Measurements from ENCODE around the gene BRD1.
A peak's percentile ranks its signal among the peaks of the same experiment; 100 is the strongest.

BRD1 gene

DNA sequence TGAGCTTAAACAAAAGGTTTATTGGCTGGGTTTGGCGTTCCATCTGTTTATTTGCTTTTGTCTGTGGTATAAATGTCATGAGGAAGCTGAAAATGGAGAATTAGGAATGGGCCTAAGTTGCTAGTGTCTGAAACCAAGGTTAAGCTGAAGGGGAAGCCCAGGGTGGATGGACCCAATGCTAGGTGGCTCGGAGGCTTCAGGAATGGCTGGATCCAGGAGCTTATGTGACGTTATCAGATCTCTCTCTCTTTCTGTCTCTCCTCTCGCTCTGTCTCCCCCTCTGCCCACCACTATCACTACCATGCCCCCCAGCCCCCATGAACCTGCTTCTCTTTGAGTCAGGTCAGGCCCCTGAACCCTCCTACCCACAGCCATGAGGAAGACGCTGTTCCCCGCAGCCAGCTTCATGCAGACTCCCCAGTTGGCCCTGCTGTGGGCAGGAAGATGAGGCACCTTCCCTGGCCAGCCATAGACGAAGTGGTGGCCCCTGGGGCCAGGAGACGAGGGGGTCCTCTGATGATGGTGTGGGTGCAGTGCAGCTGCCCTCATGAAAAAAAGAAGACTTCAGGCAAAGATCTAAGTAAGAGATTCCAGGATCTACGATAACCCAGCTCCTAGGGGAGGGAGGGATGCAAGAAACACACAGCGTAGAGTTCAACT lies 101.5 kb downstream of the BRD1 start:
- DNase-seq: no peak

DNA sequence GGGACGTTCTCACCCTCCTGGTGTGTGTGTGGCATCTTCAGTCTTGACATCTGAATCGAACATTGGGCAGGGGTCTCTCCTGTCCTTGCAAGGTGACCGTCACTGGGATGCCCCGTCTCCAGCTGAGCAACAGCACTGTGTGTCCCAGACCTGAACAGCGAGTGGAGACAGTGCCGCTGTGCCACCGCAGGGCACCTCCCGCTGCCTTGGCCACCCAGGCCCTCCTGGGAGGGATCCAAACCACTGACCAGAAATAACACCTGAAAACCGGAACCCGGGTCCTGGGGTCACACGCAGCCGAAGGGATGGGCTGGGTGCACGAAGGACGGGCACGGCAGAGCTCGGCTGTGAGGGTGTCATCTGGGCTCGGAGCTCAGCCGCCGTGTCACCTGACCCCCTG lies 102.2 kb downstream of the BRD1 start:
- no peak for DNase-seq

DNA sequence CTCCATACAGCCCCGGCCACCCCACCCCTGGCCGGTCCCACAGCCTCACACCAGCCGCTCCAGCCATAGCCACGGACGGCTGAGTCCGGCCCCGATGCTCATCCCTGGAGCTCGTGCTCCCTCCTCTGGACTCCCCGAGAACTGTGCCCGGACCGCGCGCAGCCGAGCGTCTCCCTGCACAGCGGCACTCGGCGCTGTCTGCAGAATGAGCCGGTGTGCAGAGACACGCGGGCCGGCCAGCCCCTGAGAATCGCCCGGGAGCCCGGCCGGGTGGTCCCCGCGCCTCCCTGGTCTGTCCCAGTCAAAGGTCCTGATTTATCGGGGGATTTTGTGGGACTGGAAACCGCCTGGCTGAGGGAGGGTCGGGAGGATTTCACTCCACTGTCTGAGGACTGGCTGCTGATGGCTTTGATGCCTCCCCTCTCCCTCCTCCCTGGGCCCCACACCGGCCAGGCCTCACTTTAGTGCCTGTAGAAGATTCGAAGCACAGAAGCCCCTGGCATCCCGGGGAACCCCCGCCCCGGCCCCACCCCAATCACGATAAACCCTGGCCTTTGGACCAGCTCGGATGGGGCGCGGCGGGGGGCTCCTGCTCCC lies 102.7 kb downstream of the BRD1 start:
- peak; percentile 46 for DNase-seq

DNA sequence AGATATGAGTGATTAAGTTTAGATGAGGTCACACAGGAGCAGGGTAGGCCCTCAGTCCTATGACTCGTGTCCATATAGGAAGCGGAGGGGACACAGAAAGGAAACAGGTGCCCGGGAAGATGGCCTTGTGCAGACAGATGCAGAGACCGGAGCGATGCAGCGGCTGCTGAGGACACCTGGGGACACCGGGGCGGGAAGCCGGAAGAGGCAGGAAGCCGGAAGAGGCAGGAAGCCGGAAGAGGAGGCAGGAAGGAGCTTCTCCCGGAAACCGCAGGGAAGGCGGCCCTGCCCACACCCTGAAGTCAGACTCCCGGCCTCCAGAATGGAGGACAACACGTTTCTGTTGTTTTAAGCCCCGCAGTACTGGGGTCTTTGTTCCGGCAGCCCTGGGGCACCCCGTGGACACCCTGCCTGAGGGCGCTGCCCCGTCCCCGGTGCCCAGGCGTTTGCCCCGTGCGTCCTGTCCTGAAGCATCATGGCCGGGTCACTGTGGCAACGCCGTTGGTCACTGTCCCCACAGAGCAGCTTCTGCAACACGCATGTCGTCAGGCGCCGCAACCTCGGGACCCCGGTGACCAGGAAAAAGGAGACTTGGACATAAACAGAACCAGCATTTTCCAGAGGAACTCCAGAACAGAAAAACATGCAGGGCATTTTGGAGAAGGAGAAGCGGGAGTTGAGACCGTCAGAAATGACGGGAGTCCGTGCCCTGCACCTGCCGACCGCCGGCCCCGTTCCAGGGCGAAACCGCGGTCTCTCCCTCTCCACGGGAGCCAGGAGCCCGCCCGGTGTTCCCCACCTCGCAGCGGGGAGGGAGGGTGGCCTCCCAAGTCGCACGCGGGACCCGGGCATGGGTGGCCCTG lies 103.4 kb downstream of the BRD1 start:
- DNase-seq: no peak

DNA sequence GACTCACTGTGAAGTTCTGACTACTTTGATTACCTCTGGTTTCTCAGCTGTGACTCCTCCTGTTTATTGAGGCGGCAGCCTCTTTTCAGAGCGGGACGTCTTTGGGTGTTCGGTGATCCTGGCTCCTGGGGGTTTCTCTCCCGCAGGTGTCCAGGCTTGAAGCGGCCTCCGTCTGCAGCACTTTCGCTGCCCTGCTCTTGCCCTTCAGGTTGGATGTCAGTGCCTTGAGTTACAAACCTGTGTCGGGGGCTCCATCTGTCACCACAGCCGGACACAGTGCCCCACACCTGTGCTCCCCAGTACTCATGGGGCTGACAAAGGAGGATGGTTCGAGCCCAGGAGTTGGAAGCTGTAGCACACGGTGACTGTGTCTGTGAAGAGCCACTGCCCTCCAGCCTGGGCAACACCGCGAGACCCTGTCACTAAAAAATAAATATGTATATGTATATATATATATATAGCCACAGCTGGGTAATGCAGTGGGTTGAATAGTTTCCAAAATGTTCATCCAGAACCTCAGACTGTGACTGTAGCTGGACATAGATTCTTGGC lies 104.1 kb downstream of the BRD1 start:
- DNase-seq: no peak

Measured in femur (tissue), 1 donor.